Loucy (cell line): ENCODE data around the gene CDYL.

Source experiments
- H2AFZ ChIP-seq: fragments of 200-600 bp; sonication (generic); 2 replicates; pipeline ENCODE4 v1.6.0; 2016; ENCODE audit warnings: antibody characterized with exemption, mild to moderate bottlenecking, low read length, moderate library complexity
- H3F3A ChIP-seq: fragments of 200-600 bp; 2 replicates; pipeline ENCODE4 v1.6.0; 2016; ENCODE audit warnings: antibody characterized with exemption, low read depth, mild to moderate bottlenecking
- H3K27me3 ChIP-seq: fragments of 200-600 bp; sonication (generic); 2 replicates; pipeline ENCODE4 v1.6.1; 2014; ENCODE audit warnings: low read length, mild to moderate bottlenecking; ENCODE audit not compliant: insufficient read depth, poor library complexity, severe bottlenecking
- H3K36me3 ChIP-seq: fragments of 200-600 bp; sonication (generic); 2 replicates; pipeline ENCODE4 v1.6.1; 2016; ENCODE audit warnings: low read length; ENCODE audit not compliant: insufficient read depth
- H3K4me1 ChIP-seq: fragments of 200-600 bp; sonication (generic); 2 replicates; pipeline ENCODE4 v1.5.1; 2014; ENCODE audit warnings: low read length, mild to moderate bottlenecking; ENCODE audit not compliant: insufficient read depth, poor library complexity, severe bottlenecking
- H3K4me2 ChIP-seq: fragments of 200-600 bp; sonication (generic); 2 replicates; pipeline ENCODE4 v1.6.0; 2014; ENCODE audit warnings: antibody characterized with exemption, low read length, low read depth, mild to moderate bottlenecking; ENCODE audit not compliant: poor library complexity, severe bottlenecking
- H3K4me3 ChIP-seq: fragments of 200-600 bp; sonication (generic); 2 replicates; pipeline ENCODE4 v1.5.1; 2014; ENCODE audit warnings: low read length, mild to moderate bottlenecking, mixed read lengths; ENCODE audit not compliant: poor library complexity, severe bottlenecking
- H3K79me2 ChIP-seq: fragments of 200-600 bp; sonication (generic); 2 replicates; pipeline ENCODE4 v1.6.1; 2014; ENCODE audit warnings: low read length; ENCODE audit not compliant: insufficient read depth
- H3K9ac ChIP-seq: fragments of 200-600 bp; sonication (generic); 2 replicates; pipeline ENCODE4 v1.6.0; 2014; ENCODE audit warnings: mild to moderate bottlenecking, low read depth, low read length, moderate library complexity; ENCODE audit not compliant: poor library complexity, severe bottlenecking
- H3K9me2 ChIP-seq: fragments of 200-600 bp; sonication (generic); replicated peaks from 2 replicates; pipeline ENCODE4 v1.6.1; 2016; ENCODE audit warnings: low read depth, low read length, mixed read lengths
- H3K9me3 ChIP-seq: fragments of 200-600 bp; sonication (generic); 2 replicates; pipeline ENCODE4 v1.6.1; 2014; ENCODE audit warnings: mild to moderate bottlenecking, antibody characterized with exemption, low read length, low read depth; ENCODE audit not compliant: insufficient read depth
- H4K20me1 ChIP-seq: fragments of 200-600 bp; sonication (generic); 2 replicates; pipeline ENCODE4 v1.6.0; 2014; ENCODE audit warnings: antibody characterized with exemption, low read length, mild to moderate bottlenecking; ENCODE audit not compliant: insufficient read depth, poor library complexity, severe bottlenecking
- EZH2phosphoT487 ChIP-seq: fragments of 200-600 bp; IDR thresholded peaks from 2 replicates; pipeline ENCODE4 v1.6.1; 2018; ENCODE audit warnings: antibody characterized with exemption, mild to moderate bottlenecking, moderate library complexity, borderline replicate concordance
- TF ChIP-seq, protein P1 (sequence below): fragments of 200-600 bp; sonication (generic); conservative IDR thresholded peaks from 2 replicates; pipeline ENCODE4 v1.5.1; 2014; ENCODE audit warnings: mild to moderate bottlenecking, antibody characterized with exemption, low read length

The CDYL gene, protein sequence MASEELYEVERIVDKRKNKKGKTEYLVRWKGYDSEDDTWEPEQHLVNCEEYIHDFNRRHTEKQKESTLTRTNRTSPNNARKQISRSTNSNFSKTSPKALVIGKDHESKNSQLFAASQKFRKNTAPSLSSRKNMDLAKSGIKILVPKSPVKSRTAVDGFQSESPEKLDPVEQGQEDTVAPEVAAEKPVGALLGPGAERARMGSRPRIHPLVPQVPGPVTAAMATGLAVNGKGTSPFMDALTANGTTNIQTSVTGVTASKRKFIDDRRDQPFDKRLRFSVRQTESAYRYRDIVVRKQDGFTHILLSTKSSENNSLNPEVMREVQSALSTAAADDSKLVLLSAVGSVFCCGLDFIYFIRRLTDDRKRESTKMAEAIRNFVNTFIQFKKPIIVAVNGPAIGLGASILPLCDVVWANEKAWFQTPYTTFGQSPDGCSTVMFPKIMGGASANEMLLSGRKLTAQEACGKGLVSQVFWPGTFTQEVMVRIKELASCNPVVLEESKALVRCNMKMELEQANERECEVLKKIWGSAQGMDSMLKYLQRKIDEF

DNA sequence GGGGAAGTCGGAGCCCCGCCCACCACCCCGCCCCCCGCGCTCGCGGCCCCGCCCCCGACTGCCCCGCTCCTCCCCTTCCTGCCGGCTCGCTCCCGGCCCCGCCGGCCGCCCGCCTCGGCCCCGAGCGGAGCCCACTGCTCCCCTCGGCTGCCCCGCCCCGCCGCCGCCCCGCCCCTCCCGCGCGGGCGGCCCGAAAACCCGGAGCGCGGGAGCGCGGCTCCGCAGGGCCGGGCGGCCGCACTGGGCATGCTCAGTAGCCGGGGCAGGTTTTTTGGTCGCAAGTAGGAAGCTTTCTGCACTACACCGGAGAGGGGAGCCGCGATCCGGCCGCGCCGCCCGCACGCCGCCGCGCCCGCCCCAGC is at the start of gene CDYL:
Gene CDYL, plus strand, starts transcription at position 274 of the 362 bp plus-strand sequence. CDS start 380 bp downstream, outside the sequence.
- TF ChIP-seq EZH2phosphoT487 = no peak
- TF ChIP-seq, protein P1, sequence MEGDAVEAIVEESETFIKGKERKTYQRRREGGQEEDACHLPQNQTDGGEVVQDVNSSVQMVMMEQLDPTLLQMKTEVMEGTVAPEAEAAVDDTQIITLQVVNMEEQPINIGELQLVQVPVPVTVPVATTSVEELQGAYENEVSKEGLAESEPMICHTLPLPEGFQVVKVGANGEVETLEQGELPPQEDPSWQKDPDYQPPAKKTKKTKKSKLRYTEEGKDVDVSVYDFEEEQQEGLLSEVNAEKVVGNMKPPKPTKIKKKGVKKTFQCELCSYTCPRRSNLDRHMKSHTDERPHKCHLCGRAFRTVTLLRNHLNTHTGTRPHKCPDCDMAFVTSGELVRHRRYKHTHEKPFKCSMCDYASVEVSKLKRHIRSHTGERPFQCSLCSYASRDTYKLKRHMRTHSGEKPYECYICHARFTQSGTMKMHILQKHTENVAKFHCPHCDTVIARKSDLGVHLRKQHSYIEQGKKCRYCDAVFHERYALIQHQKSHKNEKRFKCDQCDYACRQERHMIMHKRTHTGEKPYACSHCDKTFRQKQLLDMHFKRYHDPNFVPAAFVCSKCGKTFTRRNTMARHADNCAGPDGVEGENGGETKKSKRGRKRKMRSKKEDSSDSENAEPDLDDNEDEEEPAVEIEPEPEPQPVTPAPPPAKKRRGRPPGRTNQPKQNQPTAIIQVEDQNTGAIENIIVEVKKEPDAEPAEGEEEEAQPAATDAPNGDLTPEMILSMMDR = no peak
- Histone ChIP-seq H3K27me3 (no peaks in the 10 kb centered on the region), H3K9ac (peak within 1 kb of the TSS; percentile 81), H3K36me3 (no peaks in the 10 kb centered on the region), H3K79me2 (peaks cover 41% of the 10 kb centered on the region), H3K9me3 (no peaks in the 10 kb centered on the region), H3K4me2 (peak within 1 kb of the TSS; percentile 88), H3K9me2 (no peaks in the 10 kb centered on the region), H2AFZ (peak within 1 kb of the TSS; percentile 66; the same call in 1 of the 2 replicates), H3K4me1 (peaks cover 36% of the 10 kb centered on the region), H3K4me3 (peak within 1 kb of the TSS; percentile 80), H3F3A (no peaks in the 10 kb centered on the region; the same call in 1 of the 2 replicates), H4K20me1 (peaks cover 40% of the 10 kb centered on the region)

DNA sequence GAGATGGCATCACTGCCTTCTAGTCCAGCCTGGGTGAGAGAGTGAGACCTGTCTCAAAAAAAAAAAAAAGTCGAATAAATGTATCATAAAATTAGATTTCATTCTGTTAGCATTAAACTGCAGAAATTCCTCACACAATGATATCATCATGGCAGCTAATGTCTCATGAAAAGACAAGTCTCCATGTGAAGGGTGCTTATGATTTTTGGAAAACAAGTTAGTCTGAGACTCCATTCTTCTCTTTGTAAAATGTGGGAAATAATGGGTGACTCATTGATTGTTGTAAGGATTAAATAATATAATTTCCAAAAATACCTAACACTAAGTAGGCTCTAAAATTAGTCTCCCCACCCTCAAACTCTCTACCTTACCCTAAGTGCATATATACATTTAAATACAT is 49.6 kb upstream of the CDYL start:
- no peak overlapping the region for H3K4me3 ChIP-seq
- H3K9me2 ChIP-seq = no peaks in the 10 kb centered on the region
- no peaks in the 10 kb centered on the region for H3F3A ChIP-seq
- no peak overlapping the region for H3K4me2 ChIP-seq
- no peaks in the 10 kb centered on the region for H3K27me3 ChIP-seq
- peaks cover 3% of the 10 kb centered on the region for H3K4me1 ChIP-seq
- no peak for TF ChIP-seq EZH2phosphoT487
- TF ChIP-seq, protein P1 = no peak
- H3K79me2 ChIP-seq = no peaks in the 10 kb centered on the region
- H4K20me1 ChIP-seq = no peaks in the 10 kb centered on the region
- H3K36me3 ChIP-seq = no peaks in the 10 kb centered on the region
- no peak overlapping the region for H3K9ac ChIP-seq
- H3K9me3 ChIP-seq = no peaks in the 10 kb centered on the region
- H2AFZ ChIP-seq = no peak overlapping the region

DNA sequence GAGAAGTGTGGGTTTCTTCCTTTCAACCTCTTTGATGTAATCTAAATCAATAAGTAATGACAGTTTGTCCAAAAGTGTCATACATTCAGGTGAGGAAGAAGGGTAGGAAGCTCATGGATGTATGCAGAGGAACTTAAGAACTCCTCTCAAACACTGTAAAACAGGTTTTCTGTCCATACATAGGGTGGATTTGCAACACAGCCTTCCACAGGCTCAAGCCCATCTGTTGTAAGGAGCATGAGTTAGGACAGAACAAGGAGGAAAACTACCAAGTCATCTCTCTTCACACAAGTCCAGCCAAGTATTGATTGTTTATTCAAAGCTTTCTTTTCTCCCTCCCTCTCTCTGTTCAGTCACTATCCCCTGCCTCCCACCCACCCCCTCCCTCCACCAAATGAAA is 49.0 kb upstream of the CDYL start:
- no peaks in the 10 kb centered on the region for H3K27me3 ChIP-seq
- no peaks in the 10 kb centered on the region for H3K79me2 ChIP-seq
- H3K4me1 ChIP-seq = peaks cover 3% of the 10 kb centered on the region
- H4K20me1 ChIP-seq = no peaks in the 10 kb centered on the region
- H3K36me3 ChIP-seq = no peaks in the 10 kb centered on the region
- H3K4me2 ChIP-seq = no peak overlapping the region
- H2AFZ ChIP-seq = 0 out of 2 replicates have a peak overlapping the region, but pooled peaks have one; percentile 36
- no peaks in the 10 kb centered on the region for H3K9me3 ChIP-seq
- H3K4me3 ChIP-seq = no peak overlapping the region
- TF ChIP-seq, protein P1 = no peak
- no peak for TF ChIP-seq EZH2phosphoT487
- H3K9me2 ChIP-seq = no peaks in the 10 kb centered on the region
- H3K9ac ChIP-seq = no peak overlapping the region
- H3F3A ChIP-seq = no peaks in the 10 kb centered on the region
